Kidney epithelial cell (primary cell): ENCODE measurements around the gene GRIN2C. TPM values are rescaled to one million over a fixed set of nuclear protein-coding genes. Genes with fewer than 3 reads are reported as not detected.

Experiments
- DNase-seq: peaks from one replicate; pipeline ENCODE4 v3.0.0-alpha.2; 2010; ENCODE audit warnings: low read depth
- H3K27me3 ChIP-seq: 2 replicates; pipeline ENCODE4 v1.6.0; 2011; ENCODE audit warnings: low read length; ENCODE audit not compliant: control insufficient read depth, insufficient read depth
- H3K36me3 ChIP-seq: 2 replicates; pipeline ENCODE4 v1.5.1; 2011; ENCODE audit warnings: low read length; ENCODE audit not compliant: control insufficient read depth, insufficient read depth
- H3K4me3 ChIP-seq: 2 replicates; pipeline ENCODE4 v1.5.1; 2011; ENCODE audit warnings: low read depth, mild to moderate bottlenecking, control low read depth, low read length
- total RNA-seq: library from RNA; depleted of rRNA; stranded (reverse); fragments of >200 nt; gene quantifications from 2 replicates; pipeline ENCODE4 v1.2.3, GENCODE V29; 2015
- TF ChIP-seq, protein P1 (sequence below): IDR thresholded peaks from 2 replicates; pipeline ENCODE4 v1.5.1; 2011; ENCODE audit warnings: mild to moderate bottlenecking, moderate library complexity, low read length, control low read depth, inconsistent platforms; ENCODE audit not compliant: insufficient read depth, poor library complexity, severe bottlenecking

The GRIN2C gene
- total RNA-seq, 1 donor from 2014 or later = not detected

- Histone ChIP-seq H3K4me3 (no peak overlapping the region), H3K27me3 (peaks cover 74% of the 10 kb centered on the region)
These were observed 6.7 kb downstream of the GRIN2C start for GRCh38 chr17:74853048-74853397.

DNA sequence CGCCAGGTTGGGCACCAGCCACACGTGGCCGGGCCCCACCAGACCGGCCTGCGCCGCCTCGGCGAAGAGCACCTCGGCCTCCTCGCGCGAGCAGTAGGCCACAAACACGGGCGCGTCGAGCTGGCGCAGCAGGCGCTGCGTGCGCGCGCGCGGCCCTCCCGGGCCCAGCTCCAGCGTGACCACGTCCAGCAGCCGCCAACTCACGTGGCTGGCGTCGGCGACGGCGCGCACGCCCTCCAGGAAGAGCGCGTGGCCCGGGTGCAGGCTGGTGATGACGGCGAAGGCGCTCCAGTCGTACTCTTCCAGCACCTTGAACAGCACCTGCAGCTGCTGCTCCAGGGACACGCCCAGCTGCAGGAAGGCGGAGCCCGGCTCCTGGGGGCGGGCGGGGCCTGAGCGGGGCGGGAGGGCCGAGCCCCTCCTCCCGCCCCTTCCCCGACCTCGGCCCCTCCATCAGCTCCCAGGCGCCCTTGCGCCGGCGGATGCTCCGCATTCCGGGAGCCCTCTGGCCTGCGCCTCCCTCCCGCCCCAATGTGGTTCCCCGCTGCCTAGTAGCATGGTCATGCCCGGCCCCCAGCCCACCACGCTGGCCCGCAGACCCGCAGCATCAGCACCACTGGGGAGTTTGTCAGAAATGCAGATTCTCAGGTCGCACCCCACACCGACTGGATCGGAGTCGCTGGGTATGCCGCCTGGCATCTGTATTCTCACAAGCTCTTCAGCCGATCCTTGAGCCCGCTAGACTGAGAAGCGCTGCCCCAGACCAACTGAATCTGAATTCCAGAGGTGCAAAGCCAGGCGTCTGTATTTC is 7.2 kb downstream of the GRIN2C start:
- Histone ChIP-seq H3K4me3 (no peak overlapping the region), H3K27me3 (peaks cover 73% of the 10 kb centered on the region), H3K36me3 (no peaks in the 10 kb centered on the region)
- no peak for DNase-seq
- TF ChIP-seq, protein P1, sequence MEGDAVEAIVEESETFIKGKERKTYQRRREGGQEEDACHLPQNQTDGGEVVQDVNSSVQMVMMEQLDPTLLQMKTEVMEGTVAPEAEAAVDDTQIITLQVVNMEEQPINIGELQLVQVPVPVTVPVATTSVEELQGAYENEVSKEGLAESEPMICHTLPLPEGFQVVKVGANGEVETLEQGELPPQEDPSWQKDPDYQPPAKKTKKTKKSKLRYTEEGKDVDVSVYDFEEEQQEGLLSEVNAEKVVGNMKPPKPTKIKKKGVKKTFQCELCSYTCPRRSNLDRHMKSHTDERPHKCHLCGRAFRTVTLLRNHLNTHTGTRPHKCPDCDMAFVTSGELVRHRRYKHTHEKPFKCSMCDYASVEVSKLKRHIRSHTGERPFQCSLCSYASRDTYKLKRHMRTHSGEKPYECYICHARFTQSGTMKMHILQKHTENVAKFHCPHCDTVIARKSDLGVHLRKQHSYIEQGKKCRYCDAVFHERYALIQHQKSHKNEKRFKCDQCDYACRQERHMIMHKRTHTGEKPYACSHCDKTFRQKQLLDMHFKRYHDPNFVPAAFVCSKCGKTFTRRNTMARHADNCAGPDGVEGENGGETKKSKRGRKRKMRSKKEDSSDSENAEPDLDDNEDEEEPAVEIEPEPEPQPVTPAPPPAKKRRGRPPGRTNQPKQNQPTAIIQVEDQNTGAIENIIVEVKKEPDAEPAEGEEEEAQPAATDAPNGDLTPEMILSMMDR = no peak

More at GRCh38 chr17:74853048-74853397, 6.7 kb downstream of the GRIN2C start:
- TF ChIP-seq, protein P1 = no peak
- H3K36me3 ChIP-seq = no peaks in the 10 kb centered on the region
- no peak for DNase-seq

DNA sequence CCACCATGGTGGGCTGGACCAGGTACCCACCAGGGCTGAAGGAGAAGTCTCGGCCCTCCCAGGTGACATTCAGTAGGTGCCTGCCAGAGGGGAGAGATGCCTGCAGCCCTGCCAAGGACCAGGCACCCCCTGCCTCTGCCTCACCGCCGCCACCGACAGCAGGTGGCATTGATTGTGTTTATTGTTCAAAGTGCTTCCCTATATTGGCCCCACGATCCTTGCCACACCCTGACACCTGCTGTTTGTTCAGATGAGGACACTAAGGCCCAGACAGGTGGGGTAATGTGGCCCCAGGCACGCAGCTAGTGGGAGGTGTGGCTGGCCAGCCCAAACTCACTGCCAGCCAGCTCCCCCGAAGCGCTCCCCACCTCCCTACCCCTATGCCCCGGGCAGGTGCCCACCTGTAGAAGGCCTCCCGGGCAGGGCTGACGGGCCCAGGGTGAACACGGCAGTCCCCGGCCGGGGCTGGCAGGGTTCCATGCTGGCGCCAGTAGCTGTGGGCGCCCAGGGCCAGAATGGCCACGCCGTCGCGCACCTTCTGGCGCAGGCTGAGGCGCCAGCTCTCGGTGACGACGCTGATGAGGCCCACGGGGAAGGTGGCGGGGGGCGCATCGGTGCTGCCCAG is 8.0 kb downstream of the GRIN2C start:
- DNase-seq = no peak
- TF ChIP-seq, protein P1 = no peak
- no peak overlapping the region for H3K4me3 ChIP-seq
- H3K36me3 ChIP-seq = no peaks in the 10 kb centered on the region
- peaks cover 67% of the 10 kb centered on the region for H3K27me3 ChIP-seq

DNA sequence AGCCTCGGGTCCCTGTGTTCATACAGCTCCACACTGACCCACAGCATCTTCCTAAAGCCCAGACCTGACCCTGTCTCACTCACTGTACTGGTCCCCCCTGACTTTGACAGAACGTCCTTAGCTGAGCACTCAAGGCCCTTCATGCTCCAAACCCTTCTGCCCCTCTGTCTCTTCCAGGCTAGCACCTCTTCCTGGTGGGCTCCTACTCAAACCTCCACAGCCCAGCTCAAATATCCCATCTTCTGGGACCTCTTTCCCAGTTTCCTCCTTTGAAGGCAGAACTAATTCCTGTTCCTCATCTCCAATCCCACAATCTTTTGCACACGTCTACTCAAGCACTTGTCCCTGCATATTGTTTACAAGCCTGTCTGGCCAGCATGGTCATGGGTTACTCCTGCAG is 8.8 kb downstream of the GRIN2C start:
- DNase-seq = no peak
- Histone ChIP-seq H3K36me3 (no peaks in the 10 kb centered on the region), H3K4me3 (no peak overlapping the region), H3K27me3 (peaks cover 65% of the 10 kb centered on the region)
- TF ChIP-seq, protein P1 = no peak

- TF ChIP-seq, protein P1 = no peak
- no peak for DNase-seq
- Histone ChIP-seq H3K27me3 (peaks cover 60% of the 10 kb centered on the region), H3K36me3 (no peaks in the 10 kb centered on the region), H3K4me3 (no peak overlapping the region)
These were observed 9.4 kb downstream of the GRIN2C start for GRCh38 chr17:74850310-74850709.
